Bone marrow (tissue), 2 donors: ENCODE data around the gene MRTFA.

Experiments
- DNase-seq, 2 donors: peaks; one replicate each; lab custom pipeline; 2025; lab: John Stamatoyannopoulos, UW

MRTFA gene

DNA sequence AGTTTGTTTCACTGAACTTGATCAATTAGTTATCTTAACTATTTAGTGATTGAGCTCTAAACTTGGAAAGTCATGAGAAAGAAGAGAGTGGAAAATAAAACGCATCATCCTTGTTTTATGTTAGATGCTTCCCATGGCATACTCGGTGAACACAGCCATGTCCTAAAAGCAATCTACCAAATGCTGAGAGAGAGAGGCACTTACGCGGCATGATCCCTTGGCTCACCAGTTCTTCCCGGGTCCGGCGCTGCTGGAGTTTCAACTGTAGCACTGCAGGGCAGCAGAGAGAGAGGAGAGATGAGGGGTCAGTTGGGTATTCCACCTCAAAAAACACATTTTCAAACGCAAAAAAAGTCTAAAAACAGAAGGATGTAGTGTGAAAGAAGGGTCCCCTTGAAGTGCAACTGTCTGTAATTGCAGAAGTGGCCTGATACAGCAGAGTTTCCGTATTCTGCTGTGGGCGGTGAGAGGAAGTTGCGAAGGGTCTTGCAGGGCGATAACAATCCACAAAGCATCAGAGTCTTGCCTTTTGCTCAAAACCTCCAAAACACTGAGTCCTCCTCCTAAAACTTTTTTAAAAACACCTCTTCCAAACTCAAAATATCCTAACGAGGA lies 173.4 kb downstream of the MRTFA start:
- peak; percentile 19 to 83 for DNase-seq

DNA sequence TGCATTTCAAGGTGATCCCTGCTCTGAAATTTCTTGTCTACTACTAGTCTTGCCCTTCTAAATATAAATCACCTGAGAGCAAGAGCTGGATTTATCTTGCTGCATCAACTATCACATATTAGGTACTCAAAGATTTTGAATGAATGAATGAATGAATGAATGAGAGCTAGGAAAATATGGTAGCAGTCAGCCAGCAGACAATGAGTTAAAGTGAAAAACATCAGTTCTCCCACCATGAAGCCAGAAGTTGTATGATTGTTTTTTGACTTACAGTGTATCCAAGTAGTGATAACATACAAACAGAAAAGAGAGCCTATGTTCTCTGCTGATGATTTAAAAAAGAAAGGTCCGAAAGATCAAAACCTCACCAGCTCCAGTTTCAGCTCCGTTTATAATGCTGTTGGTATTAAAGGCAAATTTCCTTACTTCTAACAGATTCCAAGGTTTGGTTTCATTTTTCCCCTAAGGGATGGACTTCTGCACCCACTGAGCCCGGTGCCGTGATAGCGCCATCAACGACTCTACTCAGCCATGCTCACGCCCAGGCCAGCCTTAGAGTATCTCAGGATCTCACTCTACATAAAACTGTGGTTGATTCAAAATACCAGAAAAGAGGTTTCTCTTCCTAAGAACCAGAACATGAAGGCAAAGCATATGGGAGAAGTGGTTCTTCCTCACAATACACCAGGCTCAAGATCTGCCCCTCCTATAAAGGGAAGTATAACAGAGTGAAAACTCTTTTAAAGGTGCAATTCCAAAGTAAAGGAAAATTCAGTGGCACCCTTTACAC lies 174.1 kb downstream of the MRTFA start:
- DNase-seq = peak in 1 of 2 donors; percentile 14

DNA sequence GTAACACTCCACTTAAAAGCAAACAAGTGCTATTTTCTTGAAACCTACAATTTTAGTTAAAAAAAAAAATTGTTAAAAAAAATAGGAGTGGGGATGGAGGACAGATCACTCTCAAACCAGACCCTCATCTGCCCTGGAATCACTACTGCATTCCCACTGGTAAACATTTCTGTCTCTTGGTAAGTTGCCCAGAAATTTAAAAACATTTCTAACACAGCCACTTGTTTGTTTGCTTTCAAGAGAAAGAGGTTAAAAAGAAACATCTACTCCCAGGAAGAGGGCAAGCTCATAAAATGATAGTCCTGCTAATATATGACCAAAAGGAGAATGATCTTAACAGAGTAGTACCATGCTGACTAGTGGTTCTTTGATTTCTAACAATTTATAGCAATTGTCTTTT lies 182.8 kb downstream of the MRTFA start:
- no peak for DNase-seq

DNA sequence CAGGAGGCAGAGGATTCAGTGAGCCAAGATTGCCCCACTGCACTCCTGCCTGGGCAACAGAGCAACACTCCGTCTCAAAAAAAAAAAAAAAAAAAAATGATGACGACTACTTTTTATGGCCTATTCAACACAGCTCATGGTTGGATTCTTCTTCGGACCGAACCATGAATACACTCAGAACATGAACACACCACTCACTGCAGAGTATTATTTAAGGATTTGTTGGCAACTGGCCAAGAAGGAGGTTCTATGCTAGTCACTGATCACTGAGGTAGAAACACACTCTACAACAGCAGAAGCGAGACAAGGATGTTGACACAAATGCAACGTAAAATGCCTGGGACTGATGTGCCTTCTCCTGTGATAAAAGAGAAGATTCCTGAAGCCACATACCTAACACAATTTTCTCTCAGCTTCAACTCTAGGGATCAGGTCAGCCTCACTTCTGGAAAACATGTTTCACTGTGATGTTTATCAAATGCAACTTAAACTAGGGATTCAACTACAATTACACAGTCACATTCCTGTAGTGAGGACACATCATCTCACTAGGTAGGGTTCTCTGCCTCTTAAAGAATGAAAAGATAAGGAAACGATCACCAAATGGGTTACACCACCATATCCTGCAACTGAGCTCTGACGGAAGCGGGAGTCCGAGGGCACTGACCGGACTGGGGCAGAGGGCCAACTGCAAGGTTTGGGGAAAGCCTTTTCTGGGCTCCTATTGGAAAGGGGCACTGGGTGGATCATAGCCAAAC lies 183.6 kb downstream of the MRTFA start:
- no peak for DNase-seq

DNA sequence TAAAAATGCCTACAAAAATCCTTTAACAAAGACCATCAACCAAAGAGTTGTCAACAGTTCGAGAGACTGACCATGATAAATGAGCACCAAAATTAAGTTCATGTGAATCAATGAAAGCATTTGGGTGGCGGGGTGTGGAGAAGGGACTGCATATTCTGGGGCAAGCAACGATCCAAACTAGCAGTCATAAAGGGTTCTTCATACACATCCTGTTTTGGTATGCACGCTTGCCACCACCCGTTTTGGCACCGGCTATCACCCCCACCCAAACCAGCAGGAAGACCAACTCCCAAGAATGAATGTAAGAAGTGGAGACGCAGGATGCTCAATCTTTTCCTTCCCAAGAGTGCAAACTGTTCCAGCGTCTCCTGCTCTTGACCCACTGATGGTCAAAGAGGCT lies 185.3 kb downstream of the MRTFA start:
- no peak for DNase-seq

DNA sequence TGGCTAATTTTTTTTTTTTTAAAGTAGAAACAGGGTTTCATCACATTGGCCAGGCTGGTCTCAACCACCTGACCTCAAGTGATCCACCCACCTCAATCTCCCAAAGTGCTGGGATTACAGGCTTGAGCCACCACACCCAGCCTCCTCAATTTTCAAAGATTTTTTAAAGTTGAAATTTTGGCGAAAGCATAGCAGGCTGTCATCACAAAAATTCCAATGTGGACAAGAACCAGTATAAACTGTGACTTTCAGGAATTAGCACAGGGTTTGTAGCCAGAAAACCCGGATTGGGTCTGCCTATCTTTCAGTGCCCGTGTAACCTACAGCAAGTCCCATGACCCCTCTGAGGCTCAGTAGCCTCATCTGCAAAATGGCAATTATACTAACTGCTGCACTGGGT lies 185.9 kb downstream of the MRTFA start:
- DNase-seq = no peak

DNA sequence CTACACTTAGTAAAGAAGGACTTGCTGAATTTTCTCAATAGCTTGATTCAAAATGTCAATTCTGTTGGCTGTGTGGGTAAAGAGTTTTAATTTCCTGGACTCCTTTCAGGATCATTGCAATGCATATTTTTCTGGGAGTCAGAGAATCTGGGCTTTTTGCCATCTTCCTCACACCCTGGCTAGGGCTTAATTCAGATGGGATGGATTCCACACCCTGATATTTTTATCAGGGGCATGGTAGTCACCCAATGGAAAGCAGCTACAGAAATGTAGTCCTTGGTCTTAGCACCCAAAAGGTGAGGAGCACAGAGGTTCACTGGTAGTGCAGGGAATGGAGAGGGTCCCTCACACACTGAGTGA lies 186.9 kb downstream of the MRTFA start:
- DNase-seq = no peak

DNA sequence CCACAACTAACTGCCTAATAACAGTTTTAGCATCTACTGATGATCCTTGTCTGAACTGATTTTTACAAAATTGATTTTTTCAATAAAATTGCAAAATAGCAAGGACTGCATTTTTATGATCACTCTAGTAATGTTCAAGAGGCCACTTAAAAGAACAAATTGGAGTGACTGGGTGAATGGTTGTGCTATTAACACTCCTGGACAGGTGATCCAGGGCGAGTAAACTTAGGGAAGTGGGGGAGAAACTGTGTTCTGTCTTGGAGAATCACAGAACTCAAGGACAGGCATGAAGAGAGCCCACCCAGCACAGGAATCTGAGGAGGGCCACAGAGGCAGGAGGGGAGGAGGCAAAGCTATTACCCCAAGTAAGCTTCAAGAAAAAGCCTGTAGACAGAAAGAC lies 190.3 kb downstream of the MRTFA start:
- DNase-seq = no peak

DNA sequence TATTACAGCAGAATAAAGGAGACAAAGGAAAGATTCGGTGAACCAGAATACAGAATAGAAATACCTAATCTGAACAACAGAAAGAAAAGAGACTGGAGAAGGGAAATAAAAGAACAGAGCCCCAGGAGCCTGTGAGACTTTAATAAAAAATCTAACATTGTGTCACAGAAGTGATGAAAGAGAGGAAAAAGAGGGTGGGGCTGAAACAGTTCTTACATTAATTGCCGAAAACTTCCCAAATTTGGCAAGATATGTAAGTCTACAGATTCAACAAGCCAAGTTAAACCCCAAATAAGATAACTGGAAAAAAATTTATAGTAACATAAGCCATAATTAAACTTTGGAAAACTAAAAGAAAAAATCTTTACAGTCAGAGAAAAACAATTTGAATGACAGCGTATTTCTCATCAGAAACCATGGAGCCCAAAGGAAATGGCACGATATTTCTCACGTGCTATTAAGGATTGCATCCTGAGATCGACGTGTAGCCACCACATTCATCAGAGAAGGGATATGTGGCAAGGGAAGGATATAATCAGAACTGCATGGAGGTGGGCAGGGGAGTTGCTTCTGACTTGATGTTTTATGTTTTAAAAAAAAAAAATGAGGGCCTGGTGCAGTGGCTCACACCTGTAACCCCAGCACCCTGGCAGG lies 192.2 kb downstream of the MRTFA start:
- no peak for DNase-seq

DNA sequence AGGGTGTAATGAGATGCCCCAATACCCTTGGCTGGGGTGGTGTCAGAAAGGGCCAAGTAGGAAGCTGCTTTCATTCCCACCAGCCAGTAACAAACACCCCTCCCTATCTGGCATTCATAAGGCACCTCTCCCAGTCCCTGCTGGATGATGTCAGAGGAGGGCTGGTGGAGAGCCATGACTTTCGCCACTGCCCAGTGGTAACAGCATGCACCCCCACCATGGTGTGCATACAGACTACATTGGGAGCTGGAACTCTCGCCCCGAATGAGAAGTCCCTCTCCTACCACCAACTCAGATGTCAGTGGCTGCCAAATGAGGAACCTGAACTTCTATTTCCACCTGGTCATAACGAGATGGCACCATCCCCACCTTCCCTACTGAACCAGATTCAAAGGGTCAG lies 192.8 kb downstream of the MRTFA start:
- DNase-seq = no peak

DNA sequence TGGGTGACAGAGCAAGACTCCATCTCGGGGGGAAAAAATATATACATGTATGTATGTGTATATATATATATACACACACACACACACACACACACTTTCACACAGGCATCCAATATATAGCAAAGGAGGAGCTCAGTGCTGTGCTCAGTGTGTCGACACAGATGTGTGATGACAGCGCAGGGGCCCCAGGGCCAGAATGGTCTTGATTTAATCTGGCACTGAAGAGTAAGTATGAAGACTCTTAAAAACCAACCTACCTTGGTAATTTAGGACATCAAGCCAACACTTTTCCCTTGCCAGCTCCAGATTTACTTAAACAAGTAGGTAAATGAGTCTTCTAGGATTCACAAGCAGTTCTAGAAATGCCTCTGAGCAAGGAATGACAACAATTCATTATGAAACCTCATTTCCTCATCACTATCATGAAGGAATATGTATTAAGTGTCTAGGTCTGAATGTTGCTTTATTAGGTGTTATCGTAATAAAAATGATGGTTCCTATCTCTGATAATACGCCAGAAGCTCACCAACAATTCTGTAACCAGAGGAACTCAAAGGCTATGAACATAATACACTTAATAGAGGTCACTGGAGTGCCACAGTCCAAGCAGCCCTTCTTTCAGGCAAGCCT lies 194.6 kb downstream of the MRTFA start:
- DNase-seq = no peak

DNA sequence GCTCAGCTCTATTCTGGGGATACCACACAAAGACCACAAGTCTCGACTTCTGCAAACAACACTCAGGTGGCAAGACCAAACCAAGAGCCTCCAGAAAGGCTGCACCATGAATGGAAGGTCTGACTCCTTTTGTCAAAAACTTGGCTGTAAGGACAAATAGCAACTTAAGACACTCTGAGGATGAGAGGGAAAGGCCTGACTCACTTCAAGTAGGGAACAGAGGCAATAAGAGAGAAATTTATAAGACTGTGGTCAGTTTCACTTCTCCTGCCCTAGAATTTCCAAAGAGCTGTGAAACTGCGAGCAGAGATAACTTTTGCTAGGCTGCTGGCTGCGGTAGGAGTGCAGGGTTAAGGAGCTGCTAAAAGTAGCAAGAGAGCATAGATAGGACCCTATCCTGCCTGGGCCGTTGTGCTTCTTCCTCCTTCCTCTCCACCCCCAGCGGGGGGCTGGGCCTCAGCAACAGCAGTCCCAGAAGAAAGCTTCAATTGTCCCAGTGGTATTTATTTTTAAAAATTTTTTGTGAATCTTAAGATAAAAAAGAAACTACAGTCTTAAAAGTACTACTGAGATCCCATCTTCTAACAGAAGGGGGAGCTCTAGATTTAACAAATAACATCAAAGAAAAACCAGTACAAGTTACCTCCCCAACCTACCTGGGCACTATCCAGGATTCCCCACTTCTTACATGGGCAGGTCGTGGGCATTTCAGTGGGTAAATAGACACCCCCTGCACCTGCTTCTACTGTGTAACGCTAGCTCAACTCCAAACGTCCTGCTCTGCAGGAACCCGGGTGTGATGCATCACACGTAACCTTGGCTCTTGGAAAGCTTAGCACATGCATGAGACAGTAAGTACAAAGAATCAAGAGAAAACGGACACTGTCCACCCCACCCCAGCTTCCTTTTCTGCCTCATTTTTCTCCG lies 199.8 kb downstream of the MRTFA start:
- DNase-seq = peak; percentile 44 to 69

DNA sequence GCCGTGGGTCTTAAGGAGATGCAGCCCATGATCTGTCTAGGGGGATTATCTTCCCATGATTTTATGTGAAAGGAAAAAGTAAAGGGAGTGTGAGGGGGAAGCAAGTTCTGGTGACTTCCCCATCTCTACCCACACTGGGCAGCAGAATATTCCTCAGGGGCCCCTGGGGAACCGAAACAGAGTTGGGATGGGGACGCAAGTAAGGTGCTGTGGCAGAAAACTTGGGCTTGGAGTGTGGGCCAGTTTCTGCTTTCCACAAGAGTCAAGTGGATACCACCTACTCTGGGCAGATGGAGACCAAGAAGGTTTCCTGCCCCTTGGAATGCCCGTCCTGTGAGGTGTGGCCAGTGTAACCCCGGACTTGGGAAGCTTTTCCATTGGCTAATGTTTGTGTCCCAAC lies 201.8 kb downstream of the MRTFA start:
- DNase-seq = no peak

DNA sequence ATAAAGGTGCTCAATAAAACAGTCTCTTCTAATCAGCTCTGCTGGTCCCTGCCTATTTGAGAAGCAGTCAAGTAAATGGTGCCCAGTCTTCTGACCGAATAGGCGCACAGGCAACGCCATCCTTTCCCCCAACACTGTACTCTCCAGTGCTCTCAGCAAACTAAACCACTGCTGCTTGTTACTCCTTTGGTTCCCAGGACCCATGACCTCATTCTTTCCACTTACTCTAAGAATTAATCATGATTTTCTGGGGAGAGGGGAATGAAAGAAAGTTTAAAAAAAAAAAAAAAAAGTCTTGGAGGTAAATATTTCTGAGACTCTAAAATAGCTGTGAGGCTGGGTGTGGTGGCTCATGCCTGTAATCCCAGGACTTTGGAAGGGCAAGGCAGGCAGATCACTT lies 202.4 kb downstream of the MRTFA start:
- DNase-seq = no peak

DNA sequence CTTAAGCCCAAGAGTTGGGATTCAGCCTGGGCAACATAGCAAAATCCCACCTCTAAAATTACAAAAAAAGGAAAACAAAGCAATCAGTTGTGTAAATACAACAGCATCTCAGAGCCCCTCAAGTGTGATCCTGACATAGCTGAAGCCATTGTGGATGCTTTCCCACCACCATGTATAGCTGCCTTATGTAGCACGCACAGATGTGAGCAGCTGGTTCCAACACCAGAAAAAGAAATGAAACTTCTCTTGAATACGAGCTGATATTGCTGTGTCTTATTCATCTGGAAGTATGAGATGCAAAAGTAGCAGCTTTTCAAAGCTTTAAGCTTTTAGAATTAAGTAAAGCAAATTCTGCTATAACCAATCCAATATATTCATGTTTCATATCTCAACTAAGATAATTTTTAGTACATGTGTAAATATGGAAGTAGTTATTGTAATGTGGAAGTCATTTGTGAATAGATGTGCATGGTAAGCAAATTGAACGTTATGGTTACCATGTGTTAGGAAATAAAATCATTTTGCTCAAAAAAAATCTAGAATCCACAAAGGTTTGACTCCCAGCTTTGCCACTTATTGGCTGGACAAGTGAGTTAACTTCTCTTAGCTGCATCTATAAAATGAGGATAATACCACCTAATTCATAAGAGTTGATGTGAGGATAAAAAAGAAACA lies 203.0 kb downstream of the MRTFA start:
- no peak for DNase-seq

DNA sequence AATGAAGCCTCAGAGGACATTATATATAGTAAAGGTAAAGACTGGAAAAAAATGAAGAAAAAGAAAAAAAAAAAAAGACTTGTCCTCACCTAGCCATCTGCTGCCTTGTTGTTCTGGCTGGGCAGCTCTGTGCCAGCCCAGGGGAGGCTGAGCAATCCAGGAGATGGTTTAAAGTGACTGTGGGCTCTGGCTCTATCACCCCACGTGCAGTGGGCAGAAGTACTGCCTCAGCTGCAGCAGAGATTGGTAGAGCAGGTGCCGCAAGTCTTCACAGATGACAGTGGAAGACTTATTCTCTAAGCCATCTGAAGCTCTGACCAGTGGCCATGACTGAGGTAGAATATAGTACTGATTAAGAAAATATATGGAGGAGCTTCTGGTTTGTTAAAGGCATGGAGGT lies 203.9 kb downstream of the MRTFA start:
- DNase-seq = no peak

DNA sequence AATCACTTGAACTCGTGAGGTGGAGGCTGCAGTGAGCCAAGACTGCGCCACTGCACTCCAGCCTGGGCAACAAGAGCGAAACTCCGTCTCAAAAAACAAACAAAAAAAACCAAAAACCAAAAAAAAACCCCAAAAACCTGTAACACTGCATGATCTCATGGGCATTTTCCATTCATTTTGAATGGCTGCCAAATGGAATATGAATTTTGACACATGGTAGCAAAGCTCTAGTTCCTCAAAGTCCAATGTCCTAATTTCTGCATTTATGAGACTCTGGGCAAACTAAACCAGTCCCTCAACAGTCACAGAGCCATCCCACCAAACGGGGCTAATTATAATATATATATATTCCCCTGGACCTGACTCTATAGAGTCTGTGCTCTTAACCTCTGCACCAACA lies 204.4 kb downstream of the MRTFA start:
- DNase-seq = no peak

DNA sequence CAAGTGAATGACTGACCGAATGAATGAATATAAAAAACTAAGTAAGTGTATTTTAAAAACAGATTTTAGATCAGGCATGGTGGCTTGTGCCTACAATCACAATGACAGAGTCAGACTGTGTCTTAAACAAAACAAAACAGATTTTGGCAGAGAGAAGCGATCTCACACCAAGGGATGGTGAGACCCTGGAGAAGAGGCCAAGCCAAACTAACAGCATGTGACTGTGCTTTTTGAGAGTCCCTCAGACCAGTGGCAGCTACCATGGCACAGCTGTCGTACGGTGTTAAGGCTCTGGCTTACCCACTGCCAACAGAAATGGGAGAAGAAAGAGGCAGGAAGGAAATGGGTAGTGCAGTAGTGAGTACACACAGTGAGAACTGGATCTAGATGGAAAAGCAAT lies 205.5 kb downstream of the MRTFA start:
- DNase-seq = no peak

DNA sequence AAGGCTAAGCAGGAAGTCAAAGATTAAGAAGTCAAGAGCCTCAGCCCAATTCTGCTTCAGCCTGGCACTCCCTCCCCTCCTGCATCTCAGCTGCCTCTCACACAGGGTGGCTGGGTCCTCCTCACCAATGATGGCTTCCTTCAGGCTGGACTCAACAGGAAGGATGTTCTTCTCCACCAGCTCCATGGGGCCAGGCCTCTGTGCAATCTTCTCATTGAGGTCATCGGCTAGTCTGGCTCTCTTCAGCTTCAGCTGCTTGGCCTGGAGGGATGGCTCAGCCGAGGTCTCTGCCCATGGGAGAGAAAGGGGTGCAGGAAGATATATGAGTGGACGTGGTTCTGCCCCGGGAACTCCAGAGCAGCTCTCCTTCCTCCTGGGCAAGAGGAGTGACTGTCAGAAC lies 207.0 kb downstream of the MRTFA start:
- DNase-seq = no peak

DNA sequence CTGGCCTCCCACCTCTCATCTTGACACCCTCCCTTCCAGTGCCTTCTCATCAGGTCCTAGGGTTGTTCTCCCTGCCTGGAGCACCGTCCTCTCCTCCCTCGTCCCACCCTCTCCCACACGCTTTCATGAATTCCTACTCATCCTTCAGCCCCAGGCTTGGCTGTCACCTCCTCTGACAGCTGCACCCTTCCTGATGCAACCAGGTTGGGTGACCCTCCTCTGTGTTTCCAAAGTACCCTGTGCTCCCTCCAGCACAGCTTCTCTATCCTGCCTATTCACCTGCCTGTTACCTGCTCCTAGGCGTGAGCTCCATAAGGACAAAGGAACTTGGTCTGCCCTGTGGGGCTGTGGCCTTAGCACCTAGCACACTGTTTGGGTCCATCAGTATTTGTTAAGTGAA lies 207.7 kb downstream of the MRTFA start:
- DNase-seq = no peak
